Subcutaneous adipose tissue (tissue), 4 donors: ENCODE data around the gene NATD1. TPM values are rescaled to one million over a fixed set of nuclear protein-coding genes. Genes with fewer than 3 reads are reported as not detected.

ENCODE experiments used
- total RNA-seq, 4 donors: library from RNA; depleted of rRNA; stranded (reverse); fragments of >200 nt; gene quantifications; one replicate each; pipeline ENCODE4 v1.1.0, GENCODE V29; 2016
- TF ChIP-seq, protein P1 (sequence below): fragments of 450-650 bp; IDR thresholded peaks from one replicate; pipeline ENCODE4 v1.5.1; 2016; ENCODE audit warnings: low read depth, mild to moderate bottlenecking, control low read depth, antibody characterized with exemption, moderate library complexity

NATD1 gene
- total RNA-seq, 4 donors from 2014 or later = 4.9 to 31.6 (median 15.1) TPM

DNA sequence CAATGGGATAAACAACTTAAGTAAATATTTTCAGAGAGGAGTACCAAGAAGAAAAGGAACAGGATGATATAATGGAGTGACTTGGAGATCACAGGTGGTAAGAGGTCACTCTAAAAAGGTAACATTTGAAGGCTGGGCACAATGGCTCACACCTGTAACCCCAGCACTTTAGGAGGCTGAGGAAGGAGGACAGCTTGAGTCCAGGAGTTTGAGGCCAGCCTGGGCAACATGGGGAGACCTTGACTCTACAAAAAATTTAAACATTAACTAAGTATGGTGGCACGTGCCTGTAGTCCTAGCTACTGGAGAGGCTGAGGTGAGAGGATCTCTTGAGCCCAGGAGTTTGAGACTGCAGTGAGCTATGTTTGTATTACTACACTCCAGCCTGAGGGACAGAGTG, 35.9 kb downstream of the NATD1 start:
- TF ChIP-seq, protein P1, sequence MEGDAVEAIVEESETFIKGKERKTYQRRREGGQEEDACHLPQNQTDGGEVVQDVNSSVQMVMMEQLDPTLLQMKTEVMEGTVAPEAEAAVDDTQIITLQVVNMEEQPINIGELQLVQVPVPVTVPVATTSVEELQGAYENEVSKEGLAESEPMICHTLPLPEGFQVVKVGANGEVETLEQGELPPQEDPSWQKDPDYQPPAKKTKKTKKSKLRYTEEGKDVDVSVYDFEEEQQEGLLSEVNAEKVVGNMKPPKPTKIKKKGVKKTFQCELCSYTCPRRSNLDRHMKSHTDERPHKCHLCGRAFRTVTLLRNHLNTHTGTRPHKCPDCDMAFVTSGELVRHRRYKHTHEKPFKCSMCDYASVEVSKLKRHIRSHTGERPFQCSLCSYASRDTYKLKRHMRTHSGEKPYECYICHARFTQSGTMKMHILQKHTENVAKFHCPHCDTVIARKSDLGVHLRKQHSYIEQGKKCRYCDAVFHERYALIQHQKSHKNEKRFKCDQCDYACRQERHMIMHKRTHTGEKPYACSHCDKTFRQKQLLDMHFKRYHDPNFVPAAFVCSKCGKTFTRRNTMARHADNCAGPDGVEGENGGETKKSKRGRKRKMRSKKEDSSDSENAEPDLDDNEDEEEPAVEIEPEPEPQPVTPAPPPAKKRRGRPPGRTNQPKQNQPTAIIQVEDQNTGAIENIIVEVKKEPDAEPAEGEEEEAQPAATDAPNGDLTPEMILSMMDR = no peak

DNA sequence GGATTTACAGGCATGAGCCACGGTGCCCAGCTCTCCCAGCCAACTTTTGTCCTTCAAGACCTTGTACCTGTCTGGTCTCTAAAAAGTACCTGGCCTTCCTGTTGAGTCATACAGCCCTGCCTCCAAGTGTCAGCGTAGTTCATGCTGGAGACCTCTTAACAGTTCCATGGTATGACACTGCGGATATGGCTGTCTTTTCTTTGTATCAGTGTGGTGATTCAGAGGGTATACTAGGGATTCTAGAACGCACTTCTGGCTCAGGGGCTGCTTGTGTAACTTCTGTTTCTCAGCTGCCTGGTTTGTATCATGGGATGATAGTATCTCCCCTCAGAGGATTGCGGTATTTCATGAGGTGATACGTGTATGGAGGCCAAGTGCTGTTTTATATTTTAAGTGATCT, 37.3 kb downstream of the NATD1 start:
- TF ChIP-seq, protein P1 = no peak

GRCh38 chr17:21214777-21215541, 38.3 kb downstream of the NATD1 start:
- TF ChIP-seq, protein P1 = no peak

DNA sequence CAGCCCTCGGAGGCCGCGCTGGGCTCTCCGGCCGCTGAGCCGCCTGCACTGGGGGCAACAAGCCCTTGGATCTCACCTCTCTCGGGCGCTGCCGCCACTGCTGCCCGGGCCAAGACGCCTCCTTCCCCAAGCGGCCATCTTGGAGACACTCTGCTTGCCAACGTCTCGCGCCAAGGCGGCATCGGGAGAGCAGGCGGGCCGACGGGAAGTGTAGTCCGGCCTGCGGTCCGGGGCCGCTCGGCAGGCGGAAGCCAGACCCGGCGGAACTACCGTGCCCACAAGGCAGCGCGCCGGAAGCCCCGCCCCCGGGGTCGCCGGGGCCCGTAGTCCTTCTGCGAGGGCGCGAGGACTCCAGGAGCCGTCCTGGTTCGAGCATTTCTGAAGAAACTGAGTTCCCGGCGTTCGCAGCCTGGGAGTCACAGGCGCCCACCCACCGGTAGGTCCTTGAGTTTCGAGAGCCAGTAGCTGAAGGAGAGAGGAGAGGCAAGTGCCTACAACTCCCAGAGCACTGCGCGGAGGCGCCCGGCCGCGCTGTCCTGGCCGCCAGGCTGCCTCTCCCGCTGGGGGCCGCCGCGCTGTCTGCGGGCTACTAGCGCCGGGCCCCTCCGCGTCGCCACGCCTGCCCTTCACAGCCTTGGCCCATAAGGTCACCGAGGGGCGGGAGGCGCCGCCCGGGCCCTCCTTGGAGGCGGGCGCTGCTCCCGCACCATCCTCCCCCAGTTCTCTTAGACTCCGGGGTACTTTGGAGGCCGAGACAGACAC, 39.0 kb downstream of the NATD1 start, which contains the start of gene TMEM11:
Gene TMEM11 (minus strand): TSS at position 147 of the 762 bp plus-strand sequence. CDS start 9 bp downstream, at position 138.
- TF ChIP-seq, protein P1 = no peak

- TF ChIP-seq, protein P1 = no peak
Measured at GRCh38 chr17:21213638-21214014, 39.6 kb downstream of the NATD1 start.

DNA sequence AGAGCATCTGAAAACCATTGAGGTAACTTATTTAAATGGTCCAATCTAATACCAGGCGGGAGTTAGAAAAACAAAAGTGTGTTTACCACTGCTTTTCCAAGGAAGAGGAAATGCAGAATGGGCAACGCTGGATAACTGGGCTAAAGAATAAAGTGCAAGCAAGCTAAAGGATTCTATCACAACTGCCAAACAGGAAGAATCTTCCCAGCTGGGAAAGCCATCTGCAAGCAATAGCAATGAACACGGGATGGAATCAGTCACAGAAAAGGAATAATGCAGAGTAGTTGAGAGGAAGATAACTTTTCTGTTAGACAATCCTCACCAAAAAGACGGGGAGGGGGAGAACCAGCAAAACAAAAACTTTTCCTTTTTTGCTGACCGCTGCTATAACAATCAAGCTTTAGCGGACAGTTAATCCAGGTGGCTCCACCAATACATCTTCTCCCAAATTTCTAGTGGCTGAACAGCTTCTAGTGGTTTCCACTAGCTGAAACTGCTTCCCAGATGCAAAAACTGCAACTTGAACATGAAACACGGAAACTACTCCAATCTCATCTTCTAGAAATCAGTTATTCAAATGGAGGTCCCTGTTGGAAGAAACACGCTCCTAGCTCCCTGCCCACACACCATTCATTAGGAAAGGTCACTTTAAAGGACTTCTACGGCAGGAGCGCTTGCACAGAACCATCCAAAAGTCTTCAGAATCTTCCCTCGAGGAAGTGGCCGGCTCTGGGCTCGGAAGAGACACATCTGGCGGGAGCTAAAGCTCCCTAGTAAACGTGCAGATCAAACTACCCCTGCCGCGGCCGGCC, 40.2 kb downstream of the NATD1 start:
- TF ChIP-seq, protein P1 = no peak
